HCT116 (cell line): ENCODE measurements around the gene GORASP1. TPM values are rescaled to one million over a fixed set of nuclear protein-coding genes. Genes with fewer than 3 reads are reported as not detected.

Source experiments
- ATAC-seq: fragments of 200-7000 bp; cut with Tn5 transposase; 2 replicates; pipeline ENCODE4 v1.9.1; 2020; ENCODE audit warnings: mild to moderate bottlenecking, moderate library complexity
- BruUV-seq: library from RNA; stranded (reverse); fragments of 400-500 nt; replicated peaks from 2 replicates; lab custom pipeline; 2021; lab: Mats Ljungman, UMichigan
- CTCF ChIA-PET: fragments of 300-600 bp; sonication (Branson Sonifier 250); formaldehyde crosslinking; loops from one replicate; lab custom pipeline; 2021; ENCODE audit warnings: antibody characterized with exemption; lab: Charles Lee
- POLR2A ChIA-PET: fragments of 300-600, 350-600 bp; sonication (Branson Sonifier 250); formaldehyde crosslinking; loops from one replicate; lab custom pipeline; 2021; ENCODE audit warnings: antibody characterized with exemption; lab: Charles Lee
- RAD21 ChIA-PET, 2 experiments: fragments of 300-600 bp; sonication (Branson Sonifier 250); formaldehyde crosslinking; loops; one replicate each; lab custom pipeline; 2023; ENCODE audit warnings: low total read pairs in 2 of 2; ENCODE audit not compliant: uncharacterized antibody in 2 of 2, unreplicated experiment in 2 of 2, low non-redundant PET in 1 of 2; lab: Charles Lee
- DNase-seq: peaks from one replicate; pipeline ENCODE4 v3.0.0-alpha.2; 2010; ENCODE audit warnings: low read depth, low spot score
- H2AFZ ChIP-seq: fragments of 200-600 bp; shearing (Covaris generic), sonication (generic); 2 replicates; pipeline ENCODE4 v1.6.1; 2017; ENCODE audit warnings: low read depth, mixed run types, mixed read lengths, antibody characterized with exemption, low read length; ENCODE audit not compliant: poor library complexity, severe bottlenecking
- H3K27ac ChIP-seq: 2 replicates; pipeline ENCODE4 v1.5.1; 2012; ENCODE audit warnings: low read depth, low read length
- H3K27me3 ChIP-seq: fragments of 200-600 bp; sonication (generic); 2 replicates; pipeline ENCODE4 v1.6.1; 2016; ENCODE audit warnings: mixed run types, low read length, mixed read lengths; ENCODE audit not compliant: insufficient read depth
- H3K36me3 ChIP-seq, 2 experiments: fragments of 200-500 bp in 1 of 2; fragments of 200-600 bp in 1 of 2; sonication (Bioruptor generic) in 1 of 2; sonication (generic) in 1 of 2; 2 replicates each; pipeline versions ENCODE4 v1.5.1 to v1.6.1; 2014 to 2016; ENCODE audit warnings: low read length in 2 of 2, inconsistent platforms in 1 of 2, mixed read lengths in 1 of 2, mixed run types in 1 of 2; ENCODE audit not compliant: insufficient read depth in 2 of 2, control insufficient read depth in 1 of 2
- H3K4me1 ChIP-seq, 2 experiments: fragments of 200-600 bp in 1 of 2; sonication (generic) in 1 of 2; 2 replicates each; pipeline versions ENCODE4 v1.5.1 to v1.6.1; 2012 to 2017; ENCODE audit warnings: low read length in 2 of 2, inconsistent platforms in 1 of 2, mild to moderate bottlenecking in 1 of 2, mixed read lengths in 1 of 2, mixed run types in 1 of 2, moderate library complexity in 1 of 2; ENCODE audit not compliant: insufficient read depth in 2 of 2, control insufficient read depth in 1 of 2
- H3K4me2 ChIP-seq: fragments of 200-600 bp; sonication (generic); 2 replicates; pipeline ENCODE4 v1.6.1; 2017; ENCODE audit warnings: mixed run types, low read length, mixed read lengths
- H3K4me3 ChIP-seq, 2 experiments: fragments of 200-600 bp in 1 of 2; sonication (generic) in 1 of 2; replicated peaks in 1 of 2; 2 replicates each; pipeline ENCODE4 v1.5.1; 2011 to 2016; ENCODE audit warnings: low read length in 2 of 2, control low read depth in 1 of 2, low read depth in 1 of 2, mild to moderate bottlenecking in 1 of 2, mixed read lengths in 1 of 2, mixed run types in 1 of 2
- H3K79me2 ChIP-seq: fragments of 200-600 bp; sonication (generic); 2 replicates; pipeline ENCODE4 v1.6.1; 2017; ENCODE audit warnings: mild to moderate bottlenecking, mixed run types, low read length, moderate library complexity, mixed read lengths; ENCODE audit not compliant: insufficient read depth
- H3K9ac ChIP-seq: fragments of 200-600 bp; sonication (generic); 2 replicates; pipeline ENCODE4 v1.6.1; 2016; ENCODE audit warnings: low read length, mixed read lengths
- H3K9me2 ChIP-seq: fragments of 200-600 bp; sonication (generic), shearing (Covaris generic); 2 replicates; pipeline ENCODE4 v1.6.1; 2017; ENCODE audit warnings: mixed run types, mild to moderate bottlenecking, moderate library complexity; ENCODE audit not compliant: insufficient read depth
- H3K9me3 ChIP-seq, 2 experiments: fragments of 200-500 bp in 1 of 2; fragments of 200-600 bp in 1 of 2; sonication (Bioruptor generic) in 1 of 2; sonication (generic) in 1 of 2; 2 replicates each; pipeline ENCODE4 v1.6.1; 2014 to 2017; ENCODE audit warnings: low read length in 2 of 2, mixed read lengths in 2 of 2, inconsistent platforms in 1 of 2, low read depth in 1 of 2, mild to moderate bottlenecking in 1 of 2, mixed run types in 1 of 2, moderate library complexity in 1 of 2; ENCODE audit not compliant: control insufficient read depth in 1 of 2, insufficient read depth in 1 of 2
- H4K20me1 ChIP-seq: fragments of 200-600 bp; sonication (generic), shearing (Covaris generic); 2 replicates; pipeline ENCODE4 v1.6.1; 2017; ENCODE audit warnings: mixed run types, mild to moderate bottlenecking, moderate library complexity; ENCODE audit not compliant: insufficient read depth
- CBX3 ChIP-seq: IDR thresholded peaks from 2 replicates; pipeline ENCODE4 v1.6.1; 2012; ENCODE audit warnings: low read depth
- CEBPB ChIP-seq: IDR thresholded peaks from 2 replicates; pipeline ENCODE4 v1.6.1; 2012; ENCODE audit warnings: low read depth
- EGR1 ChIP-seq: IDR thresholded peaks from 2 replicates; pipeline ENCODE4 v1.6.1; 2012; ENCODE audit warnings: low read depth
- ELF1 ChIP-seq: IDR thresholded peaks from 2 replicates; pipeline ENCODE4 v1.6.1; 2012; ENCODE audit warnings: low read depth, borderline replicate concordance
- EZH2 ChIP-seq: fragments of 200-600 bp; sonication (generic); IDR thresholded peaks from 2 replicates; pipeline ENCODE4 v1.6.1; 2017; ENCODE audit warnings: antibody characterized with exemption, mixed run types
- EZH2phosphoT487 ChIP-seq: fragments of 200-600 bp; IDR thresholded peaks from 2 replicates; pipeline ENCODE4 v1.6.1; 2018; ENCODE audit warnings: antibody characterized with exemption, borderline replicate concordance
- FOSL1 ChIP-seq: IDR thresholded peaks from 2 replicates; pipeline ENCODE4 v1.6.1; 2012; ENCODE audit warnings: low read depth
- JUND ChIP-seq: IDR thresholded peaks from 2 replicates; pipeline ENCODE4 v1.6.1; 2012
- POLR2A ChIP-seq: IDR thresholded peaks from 2 replicates; pipeline ENCODE4 v1.7.0; 2011; ENCODE audit warnings: borderline replicate concordance; ENCODE audit not compliant: insufficient read depth, insufficient read length; ENCODE audit errors: extremely low read depth
- RAD21 ChIP-seq: IDR thresholded peaks from 2 replicates; pipeline ENCODE4 v1.6.1; 2012; ENCODE audit warnings: low read depth, mild to moderate bottlenecking
- SIN3A ChIP-seq: IDR thresholded peaks from 2 replicates; pipeline ENCODE4 v1.6.1; 2012; ENCODE audit warnings: low read depth
- SP1 ChIP-seq: IDR thresholded peaks from 2 replicates; pipeline ENCODE4 v1.6.1; 2012; ENCODE audit warnings: low read depth
- SRF ChIP-seq: IDR thresholded peaks from 2 replicates; pipeline ENCODE4 v1.6.1; 2012; ENCODE audit warnings: low read depth
- YY1 ChIP-seq: IDR thresholded peaks from 2 replicates; pipeline ENCODE4 v1.6.1; 2011; ENCODE audit warnings: low read length, low read depth, moderate library complexity, mild to moderate bottlenecking; ENCODE audit not compliant: insufficient replicate concordance; ENCODE audit errors: extremely low read depth
- ZFX ChIP-seq: fragments of 450-650 bp; IDR thresholded peaks from 2 replicates; pipeline ENCODE4 v1.6.1; 2017
- ZNF274 ChIP-seq: fragments of 200-500 bp; sonication (Bioruptor generic); IDR thresholded peaks from 2 replicates; pipeline ENCODE4 v1.6.1; 2014; ENCODE audit warnings: mild to moderate bottlenecking, low read depth, low read length, inconsistent platforms
- intact Hi-C: fragments of 100-400 bp; cut with micrococcal nuclease; formaldehyde crosslinking; loops from 2 replicates; pipeline ENCODE4 v1.10.0; 2022
- total RNA-seq: library from RNA; stranded (reverse); gene quantifications from one replicate; pipeline ENCODE4 v1.2.1, GENCODE V29; 2021; ENCODE audit not compliant: unreplicated experiment
- TF ChIP-seq, protein P1 (sequence below): IDR thresholded peaks from 2 replicates; pipeline ENCODE4 v1.6.1; 2012
- TF ChIP-seq, protein P2 (sequence below): IDR thresholded peaks from 2 replicates; pipeline ENCODE4 v1.6.1; 2011; ENCODE audit warnings: mild to moderate bottlenecking, low read length, moderate library complexity; ENCODE audit not compliant: insufficient replicate concordance; ENCODE audit errors: extremely low read depth
- TF ChIP-seq, protein P3 (sequence below), 3 experiments: fragments of 200-600 bp in 1 of 3; sonication (generic) in 1 of 3; IDR thresholded peaks in 2 of 3; conservative IDR thresholded peaks in 1 of 3; 2 replicates each; pipeline ENCODE4 v1.5.1; 2012 to 2017; ENCODE audit warnings: low read depth in 2 of 3, low read length in 2 of 3, antibody characterized with exemption in 1 of 3, borderline replicate concordance in 1 of 3, control low read depth in 1 of 3, mild to moderate bottlenecking in 1 of 3, mixed read lengths in 1 of 3, mixed run types in 1 of 3, moderate library complexity in 1 of 3; ENCODE audit not compliant: insufficient read depth in 1 of 3
- TF ChIP-seq, protein P4 (sequence below): IDR thresholded peaks from 2 replicates; pipeline ENCODE4 v1.6.1; 2012; ENCODE audit warnings: low read depth

Gene GORASP1
- total RNA-seq, 1 experiment from 2014 or later = 38.8 TPM

DNA sequence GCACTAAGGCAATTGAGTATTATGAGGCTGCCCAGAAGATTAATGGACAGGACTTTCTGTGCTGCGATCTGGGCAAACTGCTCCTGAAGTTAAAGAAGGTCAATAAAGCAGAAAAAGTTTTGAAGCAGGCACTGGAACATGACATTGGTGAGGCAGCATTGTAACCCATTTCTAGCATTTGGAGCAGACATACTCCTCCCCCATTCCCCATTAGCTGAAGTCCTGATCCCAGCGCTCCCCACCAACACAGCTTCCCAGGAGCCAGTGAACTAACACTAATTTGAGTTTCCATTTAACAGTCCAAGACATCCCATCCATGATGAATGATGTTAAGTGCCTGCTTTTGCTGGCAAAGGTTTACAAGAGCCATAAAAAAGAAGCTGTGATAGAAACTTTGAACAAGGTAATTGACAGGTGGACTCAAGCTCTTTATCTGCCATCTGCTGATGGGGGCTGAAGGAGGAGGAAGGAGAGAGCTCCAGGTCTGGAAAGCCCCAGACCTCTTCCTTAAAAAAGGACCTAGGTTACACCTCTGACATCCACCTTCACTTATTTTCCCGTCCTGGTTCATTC, 23.4 kb upstream of the GORASP1 start:
- ChIA-PET POLR2A (no interaction called here), CTCF (interaction anchor here (1.5 to 1.7 kb wide), 2 partner anchors 158 to 161 kb away, joined by 4 read pairs; no protein-coding TSS in a partner anchor), RAD21 (no interaction called here)
- ATAC-seq = no peak
- no peaks in the 10 kb centered on the region for H3K9me2 ChIP-seq
- H3K9me3 ChIP-seq = no peaks in the 10 kb centered on the region
- no peak overlapping the region for H3K4me2 ChIP-seq
- H3K36me3 ChIP-seq = no peaks in the 10 kb centered on the region
- no peaks in the 10 kb centered on the region for H3K79me2 ChIP-seq
- no peak overlapping the region for H3K9ac ChIP-seq
- H4K20me1 ChIP-seq = no peaks in the 10 kb centered on the region
- intact Hi-C loops = no loop called here
- H2AFZ ChIP-seq = no peak overlapping the region
- DNase-seq = no peak
- H3K4me1 ChIP-seq = peaks cover 15 to 23% of the 10 kb centered on the region in 2 experiments
- TF ChIP-seq, protein P1, sequence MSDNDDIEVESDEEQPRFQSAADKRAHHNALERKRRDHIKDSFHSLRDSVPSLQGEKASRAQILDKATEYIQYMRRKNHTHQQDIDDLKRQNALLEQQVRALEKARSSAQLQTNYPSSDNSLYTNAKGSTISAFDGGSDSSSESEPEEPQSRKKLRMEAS = no peak
- TF ChIP-seq SIN3A = no peak
- no peak for TF ChIP-seq SP1
- no peak for TF ChIP-seq CEBPB
- TF ChIP-seq ELF1 = no peak
- no peak for TF ChIP-seq EGR1
- TF ChIP-seq, protein P2, sequence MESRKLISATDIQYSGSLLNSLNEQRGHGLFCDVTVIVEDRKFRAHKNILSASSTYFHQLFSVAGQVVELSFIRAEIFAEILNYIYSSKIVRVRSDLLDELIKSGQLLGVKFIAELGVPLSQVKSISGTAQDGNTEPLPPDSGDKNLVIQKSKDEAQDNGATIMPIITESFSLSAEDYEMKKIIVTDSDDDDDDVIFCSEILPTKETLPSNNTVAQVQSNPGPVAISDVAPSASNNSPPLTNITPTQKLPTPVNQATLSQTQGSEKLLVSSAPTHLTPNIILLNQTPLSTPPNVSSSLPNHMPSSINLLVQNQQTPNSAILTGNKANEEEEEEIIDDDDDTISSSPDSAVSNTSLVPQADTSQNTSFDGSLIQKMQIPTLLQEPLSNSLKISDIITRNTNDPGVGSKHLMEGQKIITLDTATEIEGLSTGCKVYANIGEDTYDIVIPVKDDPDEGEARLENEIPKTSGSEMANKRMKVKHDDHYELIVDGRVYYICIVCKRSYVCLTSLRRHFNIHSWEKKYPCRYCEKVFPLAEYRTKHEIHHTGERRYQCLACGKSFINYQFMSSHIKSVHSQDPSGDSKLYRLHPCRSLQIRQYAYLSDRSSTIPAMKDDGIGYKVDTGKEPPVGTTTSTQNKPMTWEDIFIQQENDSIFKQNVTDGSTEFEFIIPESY = no peak
- no peak for TF ChIP-seq CBX3
- TF ChIP-seq FOSL1 = no peak
- no peak for TF ChIP-seq ZNF274
- no peak for TF ChIP-seq JUND
- TF ChIP-seq, protein P3, sequence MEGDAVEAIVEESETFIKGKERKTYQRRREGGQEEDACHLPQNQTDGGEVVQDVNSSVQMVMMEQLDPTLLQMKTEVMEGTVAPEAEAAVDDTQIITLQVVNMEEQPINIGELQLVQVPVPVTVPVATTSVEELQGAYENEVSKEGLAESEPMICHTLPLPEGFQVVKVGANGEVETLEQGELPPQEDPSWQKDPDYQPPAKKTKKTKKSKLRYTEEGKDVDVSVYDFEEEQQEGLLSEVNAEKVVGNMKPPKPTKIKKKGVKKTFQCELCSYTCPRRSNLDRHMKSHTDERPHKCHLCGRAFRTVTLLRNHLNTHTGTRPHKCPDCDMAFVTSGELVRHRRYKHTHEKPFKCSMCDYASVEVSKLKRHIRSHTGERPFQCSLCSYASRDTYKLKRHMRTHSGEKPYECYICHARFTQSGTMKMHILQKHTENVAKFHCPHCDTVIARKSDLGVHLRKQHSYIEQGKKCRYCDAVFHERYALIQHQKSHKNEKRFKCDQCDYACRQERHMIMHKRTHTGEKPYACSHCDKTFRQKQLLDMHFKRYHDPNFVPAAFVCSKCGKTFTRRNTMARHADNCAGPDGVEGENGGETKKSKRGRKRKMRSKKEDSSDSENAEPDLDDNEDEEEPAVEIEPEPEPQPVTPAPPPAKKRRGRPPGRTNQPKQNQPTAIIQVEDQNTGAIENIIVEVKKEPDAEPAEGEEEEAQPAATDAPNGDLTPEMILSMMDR (IDR thresholded peaks at IDR 0.05 in 2 of 3, conservative IDR thresholded peaks at IDR 0.05 in 1 of 3; ENCODE audit: borderline replicate concordance in 1 of 3, insufficient read depth in 1 of 3, low read depth in 2 of 3, low read length in 2 of 3) = no peak
- TF ChIP-seq, protein P4, sequence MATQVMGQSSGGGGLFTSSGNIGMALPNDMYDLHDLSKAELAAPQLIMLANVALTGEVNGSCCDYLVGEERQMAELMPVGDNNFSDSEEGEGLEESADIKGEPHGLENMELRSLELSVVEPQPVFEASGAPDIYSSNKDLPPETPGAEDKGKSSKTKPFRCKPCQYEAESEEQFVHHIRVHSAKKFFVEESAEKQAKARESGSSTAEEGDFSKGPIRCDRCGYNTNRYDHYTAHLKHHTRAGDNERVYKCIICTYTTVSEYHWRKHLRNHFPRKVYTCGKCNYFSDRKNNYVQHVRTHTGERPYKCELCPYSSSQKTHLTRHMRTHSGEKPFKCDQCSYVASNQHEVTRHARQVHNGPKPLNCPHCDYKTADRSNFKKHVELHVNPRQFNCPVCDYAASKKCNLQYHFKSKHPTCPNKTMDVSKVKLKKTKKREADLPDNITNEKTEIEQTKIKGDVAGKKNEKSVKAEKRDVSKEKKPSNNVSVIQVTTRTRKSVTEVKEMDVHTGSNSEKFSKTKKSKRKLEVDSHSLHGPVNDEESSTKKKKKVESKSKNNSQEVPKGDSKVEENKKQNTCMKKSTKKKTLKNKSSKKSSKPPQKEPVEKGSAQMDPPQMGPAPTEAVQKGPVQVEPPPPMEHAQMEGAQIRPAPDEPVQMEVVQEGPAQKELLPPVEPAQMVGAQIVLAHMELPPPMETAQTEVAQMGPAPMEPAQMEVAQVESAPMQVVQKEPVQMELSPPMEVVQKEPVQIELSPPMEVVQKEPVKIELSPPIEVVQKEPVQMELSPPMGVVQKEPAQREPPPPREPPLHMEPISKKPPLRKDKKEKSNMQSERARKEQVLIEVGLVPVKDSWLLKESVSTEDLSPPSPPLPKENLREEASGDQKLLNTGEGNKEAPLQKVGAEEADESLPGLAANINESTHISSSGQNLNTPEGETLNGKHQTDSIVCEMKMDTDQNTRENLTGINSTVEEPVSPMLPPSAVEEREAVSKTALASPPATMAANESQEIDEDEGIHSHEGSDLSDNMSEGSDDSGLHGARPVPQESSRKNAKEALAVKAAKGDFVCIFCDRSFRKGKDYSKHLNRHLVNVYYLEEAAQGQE = no peak
- no peak for TF ChIP-seq YY1
- TF ChIP-seq RAD21 = no peak
- no peak for TF ChIP-seq SRF
- no peak for TF ChIP-seq ZFX
- TF ChIP-seq EZH2phosphoT487 = no peak
- no peak for TF ChIP-seq EZH2
- no peak for TF ChIP-seq POLR2A
- TF ChIP-seq, all 23 proteins: peak for 0
- Histone ChIP-seq H3K27ac (no peak overlapping the region), H3K27me3 (no peaks in the 10 kb centered on the region), H3K4me3 (no peak overlapping the region)
- no TSS peak for BruUV-seq
